Kidney glomerular epithelial cell (primary cell): ENCODE measurements around the gene PSMD8.
A peak's percentile ranks its signal among the peaks of the same experiment; 100 is the strongest.

Experiments used
- DNase-seq: peaks from one replicate; lab custom pipeline; 2025; lab: John Stamatoyannopoulos, UW

The PSMD8 gene

DNA sequence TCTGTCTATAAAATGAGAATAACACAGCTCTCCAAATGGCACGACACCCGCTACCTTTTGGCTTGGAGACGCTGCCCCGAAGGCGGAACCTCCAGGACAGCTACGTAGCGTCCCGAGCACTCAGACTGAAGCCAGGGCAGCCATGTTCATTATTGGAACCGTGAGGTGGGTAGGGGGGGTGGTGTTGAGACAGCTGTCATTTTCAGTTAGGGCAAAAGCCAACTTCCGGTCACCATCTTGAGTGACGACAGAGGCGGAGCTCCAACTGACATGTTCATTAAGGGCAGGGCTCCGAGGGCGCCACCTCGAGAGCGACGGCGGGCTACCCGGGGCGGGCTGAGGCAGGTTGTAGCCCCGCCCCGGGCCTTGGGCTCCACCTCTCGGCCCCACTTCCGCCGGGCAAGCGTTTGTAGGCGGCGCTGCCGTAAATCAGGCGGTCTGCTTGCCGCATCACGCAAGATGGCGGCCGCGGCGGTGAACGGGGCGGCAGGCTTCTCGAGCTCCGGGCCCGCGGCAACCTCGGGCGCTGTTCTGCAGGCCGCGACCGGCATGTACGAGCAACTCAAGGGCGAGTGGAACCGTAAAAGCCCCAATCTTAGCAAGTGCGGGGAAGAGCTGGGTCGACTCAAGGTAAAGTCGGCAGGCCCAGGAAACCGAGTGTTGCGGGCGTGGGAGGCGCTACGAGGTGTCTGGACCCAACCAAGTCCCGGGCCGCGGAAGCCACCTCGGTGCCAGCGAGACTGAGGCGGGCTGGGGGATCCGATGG is at the start of gene PSMD8:
TSS of gene PSMD8 (plus strand) at position 240 of the 766 bp plus-strand sequence. CDS start at position 271, 31 bp downstream.
- peak; percentile 97 for DNase-seq

DNA sequence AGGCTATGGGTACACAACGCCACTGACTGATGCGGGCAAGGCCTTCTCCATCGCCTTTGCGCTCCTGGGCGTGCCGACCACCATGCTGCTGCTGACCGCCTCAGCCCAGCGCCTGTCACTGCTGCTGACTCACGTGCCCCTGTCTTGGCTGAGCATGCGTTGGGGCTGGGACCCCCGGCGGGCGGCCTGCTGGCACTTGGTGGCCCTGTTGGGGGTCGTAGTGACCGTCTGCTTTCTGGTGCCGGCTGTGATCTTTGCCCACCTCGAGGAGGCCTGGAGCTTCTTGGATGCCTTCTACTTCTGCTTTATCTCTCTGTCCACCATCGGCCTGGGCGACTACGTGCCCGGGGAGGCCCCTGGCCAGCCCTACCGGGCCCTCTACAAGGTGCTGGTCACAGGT is 47.8 kb upstream of the PSMD8 start:
- no peak for DNase-seq

DNA sequence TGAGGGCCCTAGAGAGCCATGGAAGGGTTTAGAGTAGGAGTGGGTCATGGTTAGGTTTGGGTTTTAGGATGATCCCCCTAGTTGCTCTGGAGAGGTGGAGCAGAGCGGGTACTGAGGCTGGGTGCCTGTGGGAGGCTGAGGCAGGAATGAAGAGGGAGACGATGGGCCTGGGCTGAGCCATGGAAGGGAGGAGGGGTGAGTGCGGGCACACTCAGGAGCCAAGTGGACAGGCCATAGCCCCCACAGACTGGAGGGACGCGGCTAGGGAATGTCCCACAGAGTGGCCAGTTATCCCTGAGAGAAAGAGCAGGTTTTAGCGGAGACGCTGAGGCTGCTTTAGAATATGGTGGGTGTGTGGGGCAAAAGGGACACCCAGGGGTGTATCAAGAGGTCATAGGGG is 44.7 kb upstream of the PSMD8 start:
- no peak for DNase-seq

DNA sequence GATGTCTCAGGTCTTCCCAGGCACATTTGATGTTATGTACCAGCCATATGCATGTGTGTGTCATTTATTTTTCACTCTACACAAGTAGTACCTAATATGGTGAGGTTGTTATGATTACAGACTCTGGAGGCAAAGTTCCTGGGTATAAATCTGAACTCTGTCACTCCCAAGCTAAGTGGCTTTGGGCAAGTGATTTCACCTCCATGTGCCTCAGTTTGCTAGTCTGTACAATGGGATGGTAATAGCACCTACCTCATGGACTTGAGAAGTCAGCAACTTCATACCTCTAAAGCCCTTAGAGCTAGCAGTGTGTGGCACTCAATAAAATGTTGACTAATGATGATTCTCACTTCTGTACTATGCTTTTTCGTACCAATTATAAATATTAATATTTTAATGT is 42.6 kb upstream of the PSMD8 start:
- no peak for DNase-seq

DNA sequence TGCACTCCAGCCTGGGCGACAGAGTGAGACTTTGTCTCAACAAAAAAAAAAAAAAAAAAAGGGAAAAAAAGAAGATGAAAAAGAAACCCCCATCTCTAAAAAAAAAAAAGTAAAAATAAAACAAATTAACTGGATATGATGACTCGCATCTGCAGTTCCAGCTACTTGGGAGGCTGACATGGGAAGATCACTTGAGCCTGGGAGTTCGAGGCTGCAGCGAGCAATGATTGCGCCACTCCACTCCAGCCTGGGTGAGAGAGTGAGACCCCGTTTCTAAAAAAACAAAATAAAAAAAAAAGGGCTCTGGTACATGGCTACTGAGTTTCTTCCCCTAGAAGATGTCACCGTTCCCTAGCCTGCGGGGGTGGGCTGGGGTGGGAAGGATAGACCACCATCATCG is 41.1 kb upstream of the PSMD8 start:
- DNase-seq = no peak

DNA sequence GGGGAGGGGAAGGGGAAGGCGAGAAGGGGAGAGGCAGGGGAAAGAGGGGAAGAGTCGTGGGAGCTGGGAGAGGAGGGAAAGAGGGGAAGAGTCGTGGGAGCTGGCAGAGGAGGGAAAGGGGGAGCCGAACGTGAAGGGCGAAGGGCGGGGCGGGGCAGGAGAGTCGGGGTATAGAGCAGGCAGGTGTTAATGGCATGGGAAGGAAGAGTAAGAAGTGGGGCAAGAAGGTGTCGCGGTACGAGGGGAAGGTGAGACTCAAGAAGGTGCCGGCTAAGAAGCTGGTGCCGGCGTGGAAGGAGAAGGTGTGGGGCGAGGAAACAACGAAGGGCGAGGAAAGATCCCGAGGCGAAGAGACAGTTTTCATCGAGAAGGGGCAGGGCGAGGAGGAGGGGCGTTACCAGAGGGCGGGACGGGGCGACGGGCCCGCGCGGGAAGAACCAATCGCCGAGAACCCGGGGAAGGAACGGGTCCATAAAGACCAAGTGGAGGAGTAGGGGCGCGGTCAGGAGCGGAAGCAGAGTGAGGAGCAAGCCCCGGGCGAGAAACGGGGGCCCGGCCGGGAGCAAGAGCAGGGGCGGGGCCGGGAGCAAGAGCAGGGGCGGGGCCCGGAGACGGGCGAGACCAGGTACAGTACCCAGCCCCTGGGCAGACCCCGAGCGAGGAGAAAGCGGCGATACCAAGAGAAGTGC is 38.3 kb upstream of the PSMD8 start:
- DNase-seq = peak; percentile 91

DNA sequence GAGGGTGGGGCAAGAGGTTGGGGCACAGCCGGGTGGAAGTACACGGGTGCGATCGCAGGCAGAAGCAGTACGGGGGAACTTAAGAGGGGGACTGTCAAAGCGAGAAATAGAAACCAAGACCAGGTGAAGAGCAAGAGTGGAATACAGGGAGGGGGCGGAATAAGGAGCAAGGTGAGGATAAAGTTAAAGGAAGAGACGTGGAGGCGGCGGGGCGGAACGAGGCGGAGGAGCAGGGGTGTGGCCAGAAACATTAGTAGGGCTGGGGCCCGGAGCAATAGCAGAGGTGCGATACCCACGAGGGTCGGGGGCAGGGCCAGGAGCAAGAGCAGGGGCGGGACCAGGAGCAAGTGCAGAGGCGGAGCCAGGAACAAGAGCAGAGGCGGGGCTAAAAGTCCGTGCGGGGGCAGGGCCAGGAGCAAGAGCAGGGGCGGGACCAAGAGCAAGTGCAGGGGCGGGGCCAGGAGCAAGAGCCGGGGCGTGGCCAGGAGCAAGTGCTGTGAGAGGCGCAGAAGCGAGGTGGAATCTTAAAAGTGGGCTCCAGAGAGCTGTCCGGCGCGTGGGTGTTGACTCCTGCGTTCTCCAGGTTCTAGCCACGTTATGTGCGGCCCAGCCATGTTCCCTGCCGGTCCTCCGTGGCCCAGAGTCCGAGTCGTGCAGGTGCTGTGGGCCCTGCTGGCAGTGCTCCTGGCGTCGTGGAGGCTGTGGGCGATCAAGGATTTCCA is 37.6 kb upstream of the PSMD8 start:
- peak; percentile 91 for DNase-seq

DNA sequence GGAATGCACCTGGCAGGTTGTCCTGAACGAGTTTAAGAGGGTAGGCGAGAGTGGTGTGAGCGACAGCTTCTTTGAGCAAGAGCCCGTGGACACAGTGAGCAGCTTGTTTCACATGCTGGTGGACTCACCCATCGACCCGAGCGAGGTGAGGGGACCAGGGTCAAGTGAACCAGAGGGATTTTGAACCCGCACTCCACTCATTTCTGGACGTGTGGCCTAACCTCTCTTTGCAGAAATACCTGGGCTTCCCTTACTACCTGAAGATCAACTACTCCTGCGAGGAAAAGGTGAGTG is 37.1 kb upstream of the PSMD8 start:
- DNase-seq = no peak

DNA sequence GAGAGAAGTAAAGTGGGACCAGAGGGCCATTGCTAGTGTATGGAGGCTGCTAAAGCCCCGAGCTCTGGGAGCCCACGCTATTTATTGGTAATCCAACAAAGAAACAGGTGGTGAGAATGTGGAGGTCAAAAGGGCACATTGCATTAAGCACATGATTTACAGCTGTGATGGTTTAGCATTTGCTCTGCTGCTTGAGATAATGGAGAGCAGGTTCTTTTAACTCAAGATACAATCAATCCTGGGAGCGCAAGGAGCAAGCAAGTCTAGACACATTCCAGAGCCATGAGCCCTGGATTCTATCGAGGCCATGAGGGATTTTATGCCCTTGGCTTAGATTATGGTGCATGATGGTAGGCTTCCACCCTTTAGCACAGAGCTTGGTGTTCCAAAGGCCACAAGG is 35.4 kb upstream of the PSMD8 start:
- DNase-seq = peak; percentile 7

DNA sequence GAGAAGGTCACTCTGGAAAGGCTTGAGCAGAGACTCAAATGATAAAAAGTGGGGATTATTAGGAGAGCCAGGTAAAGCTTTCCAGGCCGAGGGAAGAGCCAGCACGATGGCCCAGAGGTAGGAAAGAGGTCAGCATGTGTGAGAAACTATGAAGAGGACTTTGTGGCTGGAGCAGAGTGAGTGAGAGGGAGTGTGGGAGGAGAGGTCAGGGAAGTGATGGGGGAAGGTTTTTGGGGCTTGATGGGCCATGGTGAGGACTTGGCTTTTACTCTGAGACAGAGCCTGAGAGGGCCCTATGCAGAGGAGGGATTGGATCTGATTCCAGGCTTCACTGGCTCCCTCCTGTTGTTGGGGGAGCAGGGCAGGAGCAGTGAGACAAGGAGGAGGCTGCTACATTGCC is 33.4 kb upstream of the PSMD8 start:
- DNase-seq = no peak

DNA sequence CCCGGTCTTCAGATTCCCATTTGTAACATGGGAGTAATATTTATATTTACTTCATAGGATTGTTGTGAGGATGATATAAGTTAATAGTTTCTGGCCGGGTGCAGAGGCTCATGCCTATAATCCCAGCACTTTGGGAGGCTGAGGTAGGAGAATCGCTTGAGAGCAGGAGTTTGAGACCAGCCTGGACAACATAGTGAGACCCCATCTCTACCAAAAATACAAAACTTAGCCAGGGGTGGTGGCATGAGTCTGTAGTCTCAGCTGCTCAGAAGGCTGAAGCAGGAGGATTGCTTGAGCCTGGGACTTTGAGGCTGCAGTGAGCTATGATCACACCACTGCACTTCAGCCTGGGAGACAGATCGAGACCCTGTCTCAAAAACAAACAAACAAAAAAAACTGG is 27.5 kb upstream of the PSMD8 start:
- DNase-seq = no peak

DNA sequence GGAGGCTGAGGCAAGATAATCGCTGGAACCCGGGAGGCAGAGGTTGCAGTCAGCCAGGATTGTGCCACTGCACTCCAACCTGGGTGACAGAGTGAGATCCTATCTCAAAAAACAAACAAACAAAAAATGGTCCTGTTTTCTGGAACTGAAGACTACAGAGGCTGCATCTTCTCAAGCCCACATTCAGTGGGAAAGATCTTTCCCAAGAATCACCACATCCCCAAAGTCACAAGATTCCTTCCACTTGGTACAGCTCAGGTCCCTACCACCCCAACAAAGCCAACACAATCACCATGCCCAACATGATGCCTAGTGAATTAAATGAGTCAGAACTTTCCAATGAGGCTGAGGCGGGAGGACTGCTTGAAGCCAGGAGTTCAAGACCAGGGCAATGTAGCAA is 23.5 kb upstream of the PSMD8 start:
- no peak for DNase-seq

DNA sequence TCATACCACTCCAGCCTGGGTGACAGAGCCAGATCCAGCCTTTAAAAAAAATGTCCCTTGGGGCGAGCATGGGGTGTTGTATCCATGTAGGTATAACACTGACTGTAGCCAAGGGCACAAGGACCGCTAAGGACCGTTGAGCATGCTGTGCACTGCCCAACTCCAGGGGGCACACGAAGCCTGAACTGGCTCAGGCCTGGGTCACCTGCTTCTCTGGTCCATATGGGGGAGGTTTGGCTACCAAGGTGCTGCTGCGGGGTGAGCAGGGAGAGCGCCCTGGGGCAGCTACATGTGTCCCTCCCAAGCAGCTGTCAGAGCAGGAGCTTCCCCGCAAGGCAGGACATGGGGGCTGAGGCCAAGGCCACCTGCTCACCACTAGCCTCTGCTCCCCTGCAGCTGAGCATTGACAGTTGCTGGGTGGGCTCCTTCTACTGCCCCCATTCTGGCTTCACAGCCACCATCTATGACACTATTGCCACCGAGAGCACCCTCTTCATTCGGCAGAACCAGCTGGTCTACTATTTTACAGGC is 22.4 kb upstream of the PSMD8 start:
- no peak for DNase-seq

DNA sequence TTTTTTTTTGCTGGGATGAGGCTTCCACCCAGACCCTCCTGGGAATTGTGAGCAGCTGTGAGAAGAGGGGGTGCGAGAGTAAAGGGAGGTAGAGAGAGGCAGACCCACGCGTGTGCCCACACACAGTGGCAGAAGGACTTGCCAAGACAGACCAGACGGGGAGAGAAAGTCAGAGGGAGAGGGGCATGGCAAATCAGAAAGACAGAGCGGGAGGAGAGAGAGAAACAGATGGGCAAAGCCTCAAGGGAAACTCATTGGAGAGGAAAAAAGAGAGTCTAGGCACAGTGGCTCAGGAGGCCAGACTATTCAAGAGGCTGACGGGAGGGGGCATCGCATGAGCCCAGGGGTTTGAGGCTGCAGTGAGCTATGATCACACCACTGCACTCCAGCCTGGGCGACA is 21.8 kb upstream of the PSMD8 start:
- DNase-seq = no peak

DNA sequence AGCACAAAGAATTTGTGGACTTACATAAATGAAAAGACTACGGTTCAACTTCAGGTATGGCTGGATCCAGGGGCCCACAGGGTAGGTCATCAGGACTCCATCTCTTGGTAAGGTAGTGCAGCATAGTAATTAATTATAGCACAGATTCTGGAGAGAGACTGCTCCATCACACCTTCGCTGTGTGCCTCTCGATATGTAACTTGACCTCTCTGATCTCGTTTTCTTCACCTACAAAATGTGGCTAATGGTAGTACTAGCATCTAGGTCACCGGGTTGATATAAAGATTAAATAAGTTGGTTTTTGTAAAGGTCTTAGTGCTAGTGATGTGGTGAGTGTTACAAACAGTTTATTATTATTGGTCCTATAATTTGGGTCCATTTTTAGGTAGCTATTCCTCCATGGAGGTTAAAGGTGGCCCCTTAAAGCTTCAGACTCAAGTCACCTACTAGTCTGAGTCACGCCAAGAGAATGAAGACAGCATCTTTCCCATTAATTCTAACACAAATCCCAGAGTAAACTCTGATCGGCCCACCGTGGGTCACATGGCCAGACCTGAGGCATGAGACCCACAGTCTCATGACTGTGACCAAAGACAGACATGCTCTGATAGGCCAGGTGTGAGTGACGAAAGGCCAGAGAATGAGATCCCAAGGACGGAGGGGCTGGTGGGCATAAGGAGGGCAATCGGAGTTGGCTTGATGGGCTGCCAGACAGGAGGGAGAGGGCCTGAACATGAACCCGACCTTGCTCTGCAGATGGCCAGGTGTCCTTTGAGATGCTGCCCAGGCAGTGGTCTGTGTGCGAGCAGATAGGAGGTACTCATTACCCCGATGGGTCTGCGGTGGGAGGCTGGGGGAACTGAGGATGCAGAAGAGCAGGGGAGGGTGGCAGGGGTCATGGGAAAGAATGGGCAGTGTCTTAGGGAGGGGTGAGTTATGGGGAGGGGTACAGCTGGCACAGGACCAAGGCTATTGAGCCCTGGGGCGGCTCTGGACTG is 18.3 kb upstream of the PSMD8 start:
- no peak for DNase-seq

DNA sequence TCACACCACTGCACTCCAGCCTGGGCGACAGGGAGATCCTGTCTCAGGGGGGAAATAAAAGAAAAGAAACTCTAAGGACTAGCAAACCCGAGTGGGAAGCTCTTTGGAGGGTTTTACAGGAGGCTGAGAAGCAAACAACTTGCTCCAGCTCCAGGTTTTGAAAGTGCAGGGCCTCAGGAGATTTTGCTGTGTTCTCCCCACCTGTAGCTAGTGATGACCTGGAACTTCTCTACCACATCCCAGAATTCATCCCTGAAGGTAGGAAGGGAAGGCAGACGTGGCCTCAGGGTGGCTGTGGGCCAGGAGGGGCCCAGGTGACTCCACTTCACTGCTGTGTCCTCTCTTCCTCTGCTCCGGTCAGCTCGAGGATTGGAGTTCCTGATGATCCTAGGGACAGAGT is 16.3 kb upstream of the PSMD8 start:
- DNase-seq = no peak

DNA sequence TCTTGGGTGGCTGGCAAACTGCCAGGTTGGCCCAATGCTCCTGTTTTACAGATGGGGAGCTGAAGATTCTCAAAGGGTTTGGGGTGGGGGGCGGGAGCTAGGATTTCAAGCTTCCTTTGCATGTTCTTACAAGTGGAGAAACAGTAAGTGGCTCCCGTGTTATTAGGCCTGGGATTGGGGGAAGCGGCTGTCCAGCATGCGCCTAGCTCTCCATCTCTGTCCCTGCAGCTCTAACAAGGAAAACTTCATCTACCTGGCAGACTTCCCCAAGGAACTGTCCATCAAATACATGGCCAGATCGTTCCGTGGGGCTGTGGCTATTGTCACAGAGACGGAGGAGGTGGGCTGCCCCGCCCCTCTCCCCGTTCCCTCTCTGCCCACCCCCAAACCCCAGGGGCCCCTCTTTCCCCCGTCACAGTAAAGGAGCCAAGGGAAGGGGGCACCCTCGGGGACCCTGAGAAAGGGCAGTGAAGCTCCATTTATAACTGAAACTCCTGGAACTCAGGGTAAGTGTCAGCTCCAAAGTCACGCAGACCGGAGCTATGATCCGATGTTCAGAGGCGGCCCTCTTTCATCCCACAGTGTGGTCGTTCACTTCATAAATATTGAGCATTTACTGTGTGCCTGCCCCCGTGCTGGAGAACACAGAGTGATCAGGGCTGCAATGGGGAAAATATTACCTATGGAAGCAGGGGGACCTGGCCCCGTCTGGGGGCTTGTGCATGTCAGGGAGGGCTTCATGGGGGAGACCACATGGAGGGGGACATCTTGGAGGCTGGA is 14.9 kb upstream of the PSMD8 start:
- no peak for DNase-seq

DNA sequence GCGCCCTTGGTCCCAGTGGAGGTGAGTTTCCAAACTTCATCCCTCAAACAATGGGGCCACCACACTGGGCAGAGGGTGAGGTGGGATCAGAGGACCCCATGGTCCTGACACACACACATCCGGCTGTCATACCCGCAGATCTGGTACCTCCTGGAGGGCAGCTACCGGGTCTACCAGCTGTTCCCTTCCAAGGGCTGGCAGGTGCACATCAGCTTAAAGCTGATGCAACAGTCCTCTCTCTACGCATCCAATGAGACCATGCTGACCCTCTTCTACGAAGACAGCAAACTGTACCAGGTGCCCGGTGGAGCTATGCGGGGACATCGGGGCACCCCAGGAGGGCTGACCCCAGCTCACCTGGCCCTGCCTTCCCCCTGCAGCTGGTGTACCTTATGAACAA is 14.0 kb upstream of the PSMD8 start:
- no peak for DNase-seq

DNA sequence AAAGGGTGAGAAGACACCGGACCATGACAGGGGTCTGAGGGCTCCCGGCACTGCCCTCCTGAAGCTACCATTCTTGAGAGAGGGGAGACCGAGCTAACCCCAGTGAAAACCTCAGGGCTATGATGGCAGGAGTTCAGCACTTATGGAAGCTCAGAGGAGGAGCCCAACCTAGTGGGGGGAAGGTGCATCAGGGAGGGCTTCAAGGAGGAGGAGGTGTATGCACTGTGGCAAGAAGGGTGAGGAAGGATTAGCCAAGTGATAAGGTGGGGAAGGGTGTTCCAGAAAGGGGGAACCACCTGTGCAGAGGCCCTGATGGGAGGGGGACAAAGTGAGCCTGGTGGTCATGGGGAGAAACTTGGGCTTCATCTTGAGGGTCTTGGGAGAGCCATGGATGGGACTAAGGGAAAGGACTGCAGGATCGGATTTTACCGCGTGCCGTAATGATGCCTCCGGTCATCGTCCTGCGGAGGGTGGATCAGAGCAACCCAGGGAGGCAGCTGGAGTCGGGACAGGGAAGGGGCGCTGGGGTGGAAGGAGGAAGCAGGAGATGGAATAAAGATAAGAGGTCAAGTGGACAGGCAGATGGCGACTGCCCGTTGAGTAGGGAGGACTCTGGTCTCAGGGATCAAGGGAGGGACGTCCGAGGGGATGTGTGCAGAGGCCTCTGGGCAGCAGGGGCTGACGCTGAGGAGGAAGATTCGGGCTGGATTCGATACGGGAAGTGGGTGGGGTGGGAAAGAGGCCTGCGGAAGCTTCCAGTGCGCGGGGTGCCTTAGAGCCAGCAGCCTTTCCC is 13.3 kb upstream of the PSMD8 start:
- DNase-seq = no peak

DNA sequence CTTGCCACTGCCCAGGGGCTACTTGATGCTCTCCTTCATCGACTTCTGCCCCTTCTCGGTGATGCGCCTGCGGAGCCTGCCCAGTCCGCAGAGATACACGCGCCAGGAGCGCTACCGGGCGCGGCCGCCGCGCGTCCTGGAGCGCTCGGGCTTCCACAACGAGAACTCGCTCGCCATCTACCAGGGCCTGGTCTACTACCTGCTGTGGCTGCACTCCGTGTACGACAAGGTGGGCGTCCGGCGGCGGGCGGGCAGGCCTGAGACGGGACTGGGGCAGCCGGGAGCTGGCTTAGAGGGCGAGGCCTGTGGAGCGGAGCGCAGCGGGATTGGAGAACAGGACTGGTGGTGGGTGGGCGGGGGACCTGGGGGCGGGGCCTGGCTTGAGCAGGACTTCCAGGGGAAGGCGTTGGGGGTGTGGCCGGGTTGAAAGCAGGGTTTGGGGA is 12.7 kb upstream of the PSMD8 start:
- peak; percentile 68 for DNase-seq
